Aorta (tissue), 5 donors: ENCODE measurements around the gene TP63. TPM values are rescaled to one million over a fixed set of nuclear protein-coding genes. Genes with fewer than 3 reads are reported as not detected.

Experiments used
- ATAC-seq: fragments of 200-7000 bp; cut with Tn5 transposase; one replicate; pipeline ENCODE4 v1.9.1; 2022; ENCODE audit warnings: moderate library complexity; ENCODE audit not compliant: low FRiP score
- DNase-seq, 2 donors: peaks; one replicate each; pipeline ENCODE4 v3.0.0-alpha.2; 2020
- H3K27ac ChIP-seq, 2 donors: one replicate each; pipeline ENCODE4 v1.5.1; 2013; ENCODE audit warnings: low read length in 2 of 2, mild to moderate bottlenecking in 2 of 2, moderate library complexity in 2 of 2, control low read depth in 1 of 2, inconsistent platforms in 1 of 2, low read depth in 1 of 2
- H3K27me3 ChIP-seq, 2 donors: one replicate each; pipeline ENCODE4 v1.6.1; 2013; ENCODE audit warnings: control low read depth in 1 of 2, low read length in 1 of 2, mild to moderate bottlenecking in 1 of 2, moderate library complexity in 1 of 2; ENCODE audit not compliant: insufficient read depth in 2 of 2, control insufficient read depth in 1 of 2
- H3K36me3 ChIP-seq, 2 donors: one replicate each; pipeline ENCODE4 v1.6.1; 2013; ENCODE audit warnings: control low read depth in 1 of 2, low read length in 1 of 2, mild to moderate bottlenecking in 1 of 2; ENCODE audit not compliant: insufficient read depth in 2 of 2, control insufficient read depth in 1 of 2
- H3K4me1 ChIP-seq, 2 donors: one replicate each; pipeline ENCODE4 v1.6.1; 2013; ENCODE audit warnings: low read length in 2 of 2, control low read depth in 1 of 2, mild to moderate bottlenecking in 1 of 2, moderate library complexity in 1 of 2; ENCODE audit not compliant: insufficient read depth in 2 of 2, control insufficient read depth in 1 of 2
- H3K4me3 ChIP-seq, 2 donors: one replicate each; pipeline ENCODE4 v1.5.1; 2013; ENCODE audit warnings: low read length in 2 of 2, control low read depth in 1 of 2, mild to moderate bottlenecking in 1 of 2
- H3K9me3 ChIP-seq: one replicate; pipeline ENCODE4 v1.6.1; 2013; ENCODE audit warnings: mild to moderate bottlenecking, low read length; ENCODE audit not compliant: control insufficient read depth
- WGBS, 2 donors: extraction: QIAGEN DNeasy Blood & Tissue Kit; methylation state at CpG; one replicate each; pipeline ENCODE4 v1.1.7; 2013; 5-methylcytosine and 5-hydroxymethylcytosine counted together
- intact Hi-C, 2 donors: fragments of 100-400 bp; cut with DNase I; formaldehyde crosslinking; loops; one replicate each; pipeline versions ENCODE4 v1.14.2 to v1.15.0; 2022
- polyA plus RNA-seq, 2 donors: library from polyadenylated mRNA; stranded (reverse); fragments of 200-250 nt; gene quantifications; one replicate each; pipeline ENCODE4 v1.2.3, GENCODE V29; 2013
- total RNA-seq, 2 donors: library from RNA; stranded (reverse); fragmentation: NEBNext Ultra II Directional; extraction: Animal tissue kit (Norgen Biotek cat#: 25700); gene quantifications; one replicate each; pipeline ENCODE4 v1.2.1, GENCODE V29; 2021
- donor health status: healthy with polysubstance abuse.
- donor health status: Bipolar disorder and iron deficiency.
- donor health status: DM: no; HTN: no; CAD: no.
- donor health status: DM: no; HTN: no; CAD: no.
- donor health status: DM: yes; HTN: yes; CAD: no.

TP63 gene
- total and polyA plus RNA-seq, 4 donors: 0.03 to 0.72 (median 0.34) TPM

DNA sequence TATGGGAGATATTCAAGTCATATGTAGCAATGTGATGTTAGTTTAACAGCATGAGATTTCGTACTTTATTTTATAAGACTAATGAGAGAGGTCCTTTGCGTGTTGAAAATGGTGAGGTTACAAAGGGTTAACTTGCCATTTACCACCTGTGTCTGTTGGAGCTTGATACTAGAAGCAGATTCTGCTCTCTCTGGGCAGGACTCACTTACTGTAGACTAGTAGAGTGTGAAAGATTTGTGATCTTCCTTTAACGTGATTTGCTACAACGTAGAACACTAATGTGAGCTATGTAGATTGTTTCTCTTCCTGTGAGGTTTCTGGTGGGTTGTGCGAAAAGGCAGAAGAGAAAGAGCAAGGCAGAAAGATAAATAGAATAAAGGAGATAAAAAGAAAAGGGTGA lies 1.1 kb downstream of the TP63 start:
- no peaks in the 10 kb centered on the region for H3K27me3 ChIP-seq
- H3K36me3 ChIP-seq: no peaks in the 10 kb centered on the region
- intact Hi-C loops: no loop called here
- 77 to 84% methylated on average over 5 of the region's 5 CpGs for WGBS, 2 donors
- H3K9me3 ChIP-seq: no peaks in the 10 kb centered on the region
- no peak overlapping the region for H3K27ac ChIP-seq
- ATAC-seq (no peak), DNase-seq (no peak)
- H3K4me3 ChIP-seq: no peak overlapping the region
- H3K4me1 ChIP-seq: peaks cover 0 to 4% of the 10 kb centered on the region in 2 donors

DNA sequence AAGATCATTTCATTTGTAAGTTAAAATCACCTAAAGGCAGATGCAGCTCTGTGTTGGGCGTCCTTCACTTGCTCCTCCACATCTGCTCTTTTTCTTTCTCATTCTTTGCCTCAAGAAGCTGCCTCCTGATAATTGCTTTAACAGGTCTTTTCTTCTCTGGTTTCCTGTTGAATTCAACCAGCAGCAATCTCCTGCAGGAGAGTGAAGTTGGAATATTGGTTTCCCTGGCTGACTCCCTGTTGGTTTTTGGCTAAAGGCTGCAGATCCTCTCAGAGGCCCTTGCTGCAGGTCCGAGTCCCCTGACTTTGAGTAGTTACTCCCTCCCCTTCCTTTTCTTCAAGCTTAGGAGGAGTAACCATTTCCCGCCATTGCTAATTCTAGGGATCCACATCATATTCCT lies 4.2 kb downstream of the TP63 start:
- WGBS, 2 donors: 76 to 79% methylated on average over 3 of the region's 3 CpGs
- ATAC-seq (no peak), DNase-seq (no peak)
- H3K4me3 ChIP-seq: no peak overlapping the region
- no peaks in the 10 kb centered on the region for H3K9me3 ChIP-seq
- H3K36me3 ChIP-seq: no peaks in the 10 kb centered on the region
- no peak overlapping the region for H3K27ac ChIP-seq
- intact Hi-C loops: no loop called here
- H3K27me3 ChIP-seq: no peaks in the 10 kb centered on the region
- no peaks in the 10 kb centered on the region for H3K4me1 ChIP-seq

DNA sequence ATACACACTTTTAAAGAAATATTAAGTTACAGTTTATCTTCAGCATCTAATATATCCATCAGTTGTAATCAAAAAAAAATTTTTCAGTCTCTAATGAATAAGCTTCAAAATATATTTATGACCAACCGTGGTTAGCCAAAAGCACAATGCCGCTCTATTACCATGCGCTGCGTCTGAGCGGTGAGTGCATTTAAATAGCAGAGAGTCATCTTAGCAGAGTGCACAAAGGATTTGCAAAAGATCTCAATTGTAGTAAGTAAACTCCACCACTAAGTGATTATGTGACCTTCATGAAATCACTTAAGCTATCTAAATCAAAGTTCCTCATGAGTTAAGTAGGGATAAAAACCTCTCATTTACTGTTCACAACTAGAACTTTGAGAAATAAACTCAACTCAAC lies 4.9 kb downstream of the TP63 start:
- Histone ChIP-seq H3K27ac (no peak overlapping the region), H3K9me3 (no peaks in the 10 kb centered on the region), H3K27me3 (no peaks in the 10 kb centered on the region), H3K4me1 (no peaks in the 10 kb centered on the region), H3K36me3 (no peaks in the 10 kb centered on the region), H3K4me3 (no peak overlapping the region)
- intact Hi-C loops: no loop called here
- no peak for DNase-seq
- ATAC-seq: no peak
- 94 to 95% methylated on average over 5 of the region's 5 CpGs for WGBS, 2 donors

DNA sequence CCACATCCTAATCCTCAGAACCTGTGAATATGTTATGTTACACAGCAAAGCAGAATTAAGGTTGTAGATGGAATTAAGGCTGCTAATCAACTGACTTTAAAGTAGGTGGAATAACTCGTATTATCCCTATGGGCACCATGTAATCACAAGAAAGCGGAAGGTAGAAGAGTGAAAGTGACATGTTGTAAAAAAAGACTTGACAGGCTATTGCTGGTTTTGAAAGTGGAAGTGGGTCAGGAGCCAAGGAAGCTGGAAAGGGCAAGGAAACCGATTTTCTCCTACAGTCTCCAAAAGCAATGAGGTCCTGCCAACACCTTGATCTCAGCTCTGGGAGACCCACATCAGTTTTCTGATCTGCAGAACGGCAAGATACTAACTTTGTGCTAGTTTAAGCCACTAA lies 6.6 kb downstream of the TP63 start:
- Histone ChIP-seq H3K4me3 (no peak overlapping the region), H3K4me1 (no peaks in the 10 kb centered on the region), H3K27ac (no peak overlapping the region), H3K36me3 (no peaks in the 10 kb centered on the region), H3K27me3 (no peaks in the 10 kb centered on the region), H3K9me3 (no peaks in the 10 kb centered on the region)
- intact Hi-C loops: no loop called here
- DNase-seq: no peak
- no peak for ATAC-seq
- 86 to 92% methylated on average over 4 of the region's 4 CpGs for WGBS, 2 donors

- H3K4me3 ChIP-seq: no peak overlapping the region
- no peak for DNase-seq
- H3K27ac ChIP-seq: no peak overlapping the region
- H3K36me3 ChIP-seq: no peaks in the 10 kb centered on the region
- ATAC-seq: no peak
- no peaks in the 10 kb centered on the region for H3K9me3 ChIP-seq
- 64 to 71% methylated on average over 4 of the region's 4 CpGs for WGBS, 2 donors
- H3K4me1 ChIP-seq: no peaks in the 10 kb centered on the region
- no peaks in the 10 kb centered on the region for H3K27me3 ChIP-seq
- intact Hi-C loops: no loop called here
Observed at GRCh38 chr3:189638276-189639031, 7.3 kb downstream of the TP63 start.

DNA sequence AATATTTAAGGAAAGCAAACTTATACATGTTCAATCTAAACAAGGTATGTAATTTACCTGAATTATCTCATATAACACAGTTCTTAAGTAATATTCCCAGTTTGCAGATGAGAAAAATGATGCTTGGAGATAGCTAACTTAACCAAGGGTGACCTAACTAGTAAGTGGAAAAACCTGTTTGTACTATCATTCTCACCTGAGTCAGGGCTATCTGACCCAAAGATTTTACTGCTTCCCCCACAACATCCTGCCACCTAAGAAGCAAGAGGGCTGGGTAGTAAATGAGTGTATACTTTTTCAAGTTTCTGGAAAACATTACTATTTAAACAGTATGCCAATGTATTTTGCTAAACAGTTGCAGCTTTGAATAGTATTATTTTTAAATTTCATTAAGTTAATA lies 10.6 kb downstream of the TP63 start:
- Histone ChIP-seq H3K4me3 (no peak overlapping the region), H3K9me3 (no peaks in the 10 kb centered on the region), H3K36me3 (no peaks in the 10 kb centered on the region), H3K4me1 (no peaks in the 10 kb centered on the region), H3K27me3 (no peaks in the 10 kb centered on the region), H3K27ac (no peak overlapping the region)
- intact Hi-C loops: no loop called here
- no peak for ATAC-seq
- no peak for DNase-seq

DNA sequence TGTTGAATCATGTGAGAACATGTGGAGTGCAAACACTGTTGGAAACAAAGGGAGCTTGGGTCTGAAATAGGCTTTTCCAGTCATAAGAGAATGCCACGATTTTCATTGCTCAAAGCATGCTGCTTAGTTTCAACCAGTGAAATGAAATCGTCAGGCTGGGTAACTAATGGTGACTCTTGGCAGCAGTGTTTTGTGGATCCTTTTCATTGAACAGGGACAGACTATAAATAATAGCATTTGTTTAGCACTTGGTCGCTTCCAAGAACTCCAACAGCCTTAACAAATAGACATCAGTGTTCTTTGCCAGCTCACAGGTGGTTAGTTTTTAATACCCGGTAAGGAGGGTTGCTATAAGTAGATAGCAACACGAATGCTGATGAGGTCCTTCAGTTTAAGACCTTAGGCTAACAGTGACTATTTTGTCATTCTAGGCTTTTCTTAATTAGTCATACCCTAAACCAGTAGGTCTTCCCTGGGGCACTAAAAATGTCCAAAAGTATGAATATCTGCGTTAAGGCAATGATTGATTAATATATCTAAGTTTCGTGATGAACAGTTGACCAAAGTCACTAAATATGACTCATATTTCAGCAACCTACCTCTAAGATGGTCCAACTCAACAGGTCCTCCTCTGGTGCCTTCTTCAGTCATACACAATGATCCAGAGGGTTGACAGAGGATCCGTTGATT lies 15.8 kb downstream of the TP63 start:
- Histone ChIP-seq H3K36me3 (no peaks in the 10 kb centered on the region), H3K4me3 (no peak overlapping the region), H3K27ac (no peak overlapping the region), H3K4me1 (no peaks in the 10 kb centered on the region), H3K27me3 (no peaks in the 10 kb centered on the region), H3K9me3 (no peaks in the 10 kb centered on the region)
- ATAC-seq (no peak), DNase-seq (no peak)
- intact Hi-C loops: no loop called here
- 84% methylated on average over 8 of the region's 8 CpGs for WGBS, 2 donors

DNA sequence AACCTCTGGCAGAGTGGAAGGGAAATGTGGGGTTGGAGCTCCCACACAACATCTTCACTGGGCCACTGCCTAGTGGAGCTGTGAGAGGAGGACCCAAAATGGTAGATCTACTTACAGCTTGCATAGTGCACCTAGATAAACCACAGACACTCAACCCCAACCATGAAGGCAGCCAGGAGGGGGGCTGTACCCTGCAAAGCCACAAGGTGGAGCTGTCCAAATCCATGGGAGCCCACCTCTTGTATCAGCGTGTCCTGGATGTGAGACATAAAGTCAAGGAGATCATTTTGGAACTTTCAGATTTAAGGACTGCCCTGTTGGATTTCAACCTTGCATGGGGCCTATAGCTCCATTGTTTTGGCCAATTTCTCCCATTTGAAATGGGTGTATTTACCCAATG lies 20.9 kb downstream of the TP63 start:
- Histone ChIP-seq H3K27ac (no peak overlapping the region), H3K27me3 (no peaks in the 10 kb centered on the region), H3K4me1 (no peaks in the 10 kb centered on the region), H3K36me3 (no peaks in the 10 kb centered on the region), H3K4me3 (no peak overlapping the region), H3K9me3 (no peaks in the 10 kb centered on the region)
- no peak for DNase-seq
- 59 to 70% methylated on average over 1 of the region's 1 CpG for WGBS, 2 donors
- ATAC-seq: no peak
- intact Hi-C loops: no loop called here

GRCh38 chr3:189655617-189656016 lies 24.4 kb downstream of the TP63 start:
- Histone ChIP-seq H3K4me1 (no peaks in the 10 kb centered on the region), H3K27me3 (no peaks in the 10 kb centered on the region), H3K36me3 (no peaks in the 10 kb centered on the region), H3K4me3 (no peak overlapping the region), H3K9me3 (no peaks in the 10 kb centered on the region), H3K27ac (no peak overlapping the region)
- ATAC-seq (no peak), DNase-seq (no peak)
- intact Hi-C loops: no loop called here
